LNCAP (cell line): ENCODE data around the gene SRBD1.

ENCODE experiments used
- TF ChIP-seq, protein P1 (sequence below): fragments of 450-650 bp; IDR thresholded peaks from 2 replicates; pipeline ENCODE4 v1.5.1; 2017; ENCODE audit warnings: mild to moderate bottlenecking

The SRBD1 gene

GRCh38 chr2:45571940-45572339 lies 39.1 kb downstream of the SRBD1 start:
- TF ChIP-seq, protein P1, sequence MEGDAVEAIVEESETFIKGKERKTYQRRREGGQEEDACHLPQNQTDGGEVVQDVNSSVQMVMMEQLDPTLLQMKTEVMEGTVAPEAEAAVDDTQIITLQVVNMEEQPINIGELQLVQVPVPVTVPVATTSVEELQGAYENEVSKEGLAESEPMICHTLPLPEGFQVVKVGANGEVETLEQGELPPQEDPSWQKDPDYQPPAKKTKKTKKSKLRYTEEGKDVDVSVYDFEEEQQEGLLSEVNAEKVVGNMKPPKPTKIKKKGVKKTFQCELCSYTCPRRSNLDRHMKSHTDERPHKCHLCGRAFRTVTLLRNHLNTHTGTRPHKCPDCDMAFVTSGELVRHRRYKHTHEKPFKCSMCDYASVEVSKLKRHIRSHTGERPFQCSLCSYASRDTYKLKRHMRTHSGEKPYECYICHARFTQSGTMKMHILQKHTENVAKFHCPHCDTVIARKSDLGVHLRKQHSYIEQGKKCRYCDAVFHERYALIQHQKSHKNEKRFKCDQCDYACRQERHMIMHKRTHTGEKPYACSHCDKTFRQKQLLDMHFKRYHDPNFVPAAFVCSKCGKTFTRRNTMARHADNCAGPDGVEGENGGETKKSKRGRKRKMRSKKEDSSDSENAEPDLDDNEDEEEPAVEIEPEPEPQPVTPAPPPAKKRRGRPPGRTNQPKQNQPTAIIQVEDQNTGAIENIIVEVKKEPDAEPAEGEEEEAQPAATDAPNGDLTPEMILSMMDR, result no peak

- TF ChIP-seq, protein P1, result no peak
Measured at GRCh38 chr2:45570671-45571334, 40.3 kb downstream of the SRBD1 start.

GRCh38 chr2:45568935-45569334 lies 42.1 kb downstream of the SRBD1 start:
- TF ChIP-seq, protein P1, result no peak

GRCh38 chr2:45567974-45568789 lies 42.9 kb downstream of the SRBD1 start:
- TF ChIP-seq, protein P1, result no peak

GRCh38 chr2:45567288-45567963 lies 43.6 kb downstream of the SRBD1 start:
- TF ChIP-seq, protein P1, result no peak

- TF ChIP-seq, protein P1, result no peak
Measured at GRCh38 chr2:45559436-45559835, 51.6 kb downstream of the SRBD1 start.

GRCh38 chr2:45554742-45555140 lies 56.3 kb downstream of the SRBD1 start:
- TF ChIP-seq, protein P1, result no peak
